ENCODE results near the gene SP9. TPM values are rescaled to one million over a fixed set of nuclear protein-coding genes. Genes with fewer than 3 reads are reported as not detected.

The SP9 gene
- total RNA-seq = not detected

GRCh38 chr2:174334781-174335251 lies at the start of gene SP9:
Gene SP9 (plus strand): TSS chr2:174334954. CDS start chr2:174335093, 139 bp downstream.
- DNase-seq (ENCODE audit: low spot score in 2 of 2) (no peak), ATAC-seq (peak in 1 of 2 donors; percentile 57)
- no peaks in the 10 kb centered on the region for H3K36me3 Mint-ChIP-seq
- no peaks in the 10 kb centered on the region for H3K9me3 Mint-ChIP-seq
- peak within 1 kb of the TSS in 1 of 2 donors; percentile 68 for H3K27ac Mint-ChIP-seq

GRCh38 chr2:174286172-174286571 lies 48.6 kb upstream of the SP9 start:
- no peak for DNase-seq (ENCODE audit: low spot score in 2 of 2)
- Mint-ChIP-seq H3K9me3 (no peaks in the 10 kb centered on the region), H3K27ac (no peak overlapping the region), H3K36me3 (peaks cover 0 to 5% of the 10 kb centered on the region in 2 donors)
- ATAC-seq = no peak

GRCh38 chr2:174292908-174293307 lies 41.8 kb upstream of the SP9 start:
- Mint-ChIP-seq H3K9me3 (no peaks in the 10 kb centered on the region), H3K27ac (no peak overlapping the region), H3K36me3 (peaks cover 0 to 5% of the 10 kb centered on the region in 2 donors)
- ATAC-seq (no peak), DNase-seq (ENCODE audit: low spot score in 2 of 2) (no peak)

- Mint-ChIP-seq H3K36me3 (no peaks in the 10 kb centered on the region), H3K9me3 (no peaks in the 10 kb centered on the region), H3K27ac (no peak overlapping the region)
- no peak for ATAC-seq
- DNase-seq (ENCODE audit: low spot score in 2 of 2) = no peak
These were observed 34.6 kb upstream of the SP9 start for GRCh38 chr2:174300114-174300513.

GRCh38 chr2:174312581-174313234 lies 22.0 kb upstream of the SP9 start:
- Mint-ChIP-seq H3K36me3 (peaks cover 0 to 6% of the 10 kb centered on the region in 2 donors), H3K27ac (no peak overlapping the region), H3K9me3 (no peaks in the 10 kb centered on the region)
- DNase-seq (ENCODE audit: low spot score in 2 of 2) (no peak), ATAC-seq (no peak)

GRCh38 chr2:174322149-174322548 lies 12.6 kb upstream of the SP9 start:
- H3K27ac Mint-ChIP-seq = no peak overlapping the region

GRCh38 chr2:174322746-174323145 lies 12.0 kb upstream of the SP9 start:
- DNase-seq (ENCODE audit: low spot score in 2 of 2) (no peak), ATAC-seq (no peak)
- Mint-ChIP-seq H3K27ac (no peak overlapping the region), H3K36me3 (peaks cover 0 to 5% of the 10 kb centered on the region in 2 donors), H3K9me3 (no peaks in the 10 kb centered on the region)

More at GRCh38 chr2:174322149-174322548, 12.6 kb upstream of the SP9 start:
- H3K9me3 Mint-ChIP-seq = no peaks in the 10 kb centered on the region
- H3K36me3 Mint-ChIP-seq = no peaks in the 10 kb centered on the region
- ATAC-seq (no peak), DNase-seq (ENCODE audit: low spot score in 2 of 2) (no peak)

- ATAC-seq = no peak
- H3K36me3 Mint-ChIP-seq = peaks cover 7 to 10% of the 10 kb centered on the region in 2 donors
- no peak overlapping the region for H3K27ac Mint-ChIP-seq
- no peak for DNase-seq (ENCODE audit: low spot score in 2 of 2)
- H3K9me3 Mint-ChIP-seq = no peaks in the 10 kb centered on the region
These were observed 10.2 kb upstream of the SP9 start for GRCh38 chr2:174324530-174324929.

- H3K9me3 Mint-ChIP-seq = no peaks in the 10 kb centered on the region
- peaks cover 7 to 12% of the 10 kb centered on the region in 2 donors for H3K36me3 Mint-ChIP-seq
- H3K27ac Mint-ChIP-seq = no peak overlapping the region
- ATAC-seq (no peak), DNase-seq (ENCODE audit: low spot score in 2 of 2) (no peak)
These were observed 9.2 kb upstream of the SP9 start for GRCh38 chr2:174325373-174326160.

GRCh38 chr2:174326161-174327020 lies 8.4 kb upstream of the SP9 start:
- H3K9me3 Mint-ChIP-seq = no peaks in the 10 kb centered on the region
- DNase-seq (ENCODE audit: low spot score in 2 of 2) (no peak), ATAC-seq (peak; percentile 61 to 67)

GRCh38 chr2:174327021-174327840 lies 7.5 kb upstream of the SP9 start:
- DNase-seq (ENCODE audit: low spot score in 2 of 2) (no peak), ATAC-seq (peak; percentile 46 to 58)
- peaks cover 7 to 12% of the 10 kb centered on the region in 2 donors for H3K36me3 Mint-ChIP-seq
- no peaks in the 10 kb centered on the region for H3K9me3 Mint-ChIP-seq
- H3K27ac Mint-ChIP-seq = no peak overlapping the region

More at GRCh38 chr2:174326161-174327020, 8.4 kb upstream of the SP9 start:
- peaks cover 7 to 12% of the 10 kb centered on the region in 2 donors for H3K36me3 Mint-ChIP-seq
- H3K27ac Mint-ChIP-seq = no peak overlapping the region

GRCh38 chr2:174327841-174328113 lies 7.0 kb upstream of the SP9 start:
- H3K36me3 Mint-ChIP-seq = peaks cover 7 to 12% of the 10 kb centered on the region in 2 donors
- H3K27ac Mint-ChIP-seq = no peak overlapping the region
- DNase-seq (ENCODE audit: low spot score in 2 of 2) (no peak), ATAC-seq (no peak)
- no peaks in the 10 kb centered on the region for H3K9me3 Mint-ChIP-seq

- DNase-seq (ENCODE audit: low spot score in 2 of 2) (no peak), ATAC-seq (no peak)
- Mint-ChIP-seq H3K9me3 (no peaks in the 10 kb centered on the region), H3K27ac (no peak overlapping the region), H3K36me3 (peaks cover 7 to 12% of the 10 kb centered on the region in 2 donors)
These were observed 6.4 kb upstream of the SP9 start for GRCh38 chr2:174328114-174328960.

- DNase-seq (ENCODE audit: low spot score in 2 of 2) (no peak), ATAC-seq (no peak)
- no peak overlapping the region for H3K27ac Mint-ChIP-seq
- peaks cover 7 to 12% of the 10 kb centered on the region in 2 donors for H3K36me3 Mint-ChIP-seq
- no peaks in the 10 kb centered on the region for H3K9me3 Mint-ChIP-seq
These were observed 5.6 kb upstream of the SP9 start for GRCh38 chr2:174328961-174329715.
